PC-9 (cell line): ENCODE results near the gene LYPD3.

ENCODE experiments used
- CTCF ChIP-seq: fragments of 200-600 bp; sonication (generic); conservative IDR thresholded peaks from 2 replicates; pipeline ENCODE4 v1.6.1; 2017; ENCODE audit warnings: mixed run types, antibody characterized with exemption, mild to moderate bottlenecking, moderate library complexity
- EZH2 ChIP-seq: fragments of 200-600 bp; sonication (generic); IDR thresholded peaks from 2 replicates; pipeline ENCODE4 v1.8.0; 2017; ENCODE audit warnings: antibody characterized with exemption, low read depth

DNA sequence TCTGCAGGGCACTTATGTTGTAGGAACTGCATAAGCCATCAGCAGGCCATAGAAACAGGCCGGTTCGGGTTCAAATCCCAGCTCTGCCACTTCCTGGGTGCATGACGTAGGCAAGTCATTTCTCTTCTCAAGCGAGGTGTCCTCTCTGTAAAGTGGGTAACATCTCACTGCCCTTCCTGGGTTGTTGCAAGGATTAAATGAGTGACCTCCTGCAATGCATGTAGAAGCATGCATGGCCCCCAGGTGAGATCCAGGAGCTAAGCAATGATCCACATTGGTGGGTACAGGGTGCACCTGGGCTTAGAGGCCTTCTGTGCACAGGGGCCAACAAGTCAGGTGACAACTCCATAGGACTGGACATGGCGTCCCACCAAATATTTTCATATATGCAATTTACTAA, 25.4 kb upstream of the LYPD3 start:
- TF ChIP-seq CTCF: no peak
- no peak for TF ChIP-seq EZH2
